Measurements from ENCODE around the gene ABCB1. TPM values are rescaled to one million over a fixed set of nuclear protein-coding genes. Genes with fewer than 3 reads are reported as not detected.
A peak's percentile ranks its signal among the peaks of the same experiment; 100 is the strongest.

Gene ABCB1
- total and polyA plus RNA-seq, 2 of the 13 experiments (the other 11 are each of a cell fraction or from before 2014, with no cell fraction given) = 42.8 to 52.6 TPM

DNA sequence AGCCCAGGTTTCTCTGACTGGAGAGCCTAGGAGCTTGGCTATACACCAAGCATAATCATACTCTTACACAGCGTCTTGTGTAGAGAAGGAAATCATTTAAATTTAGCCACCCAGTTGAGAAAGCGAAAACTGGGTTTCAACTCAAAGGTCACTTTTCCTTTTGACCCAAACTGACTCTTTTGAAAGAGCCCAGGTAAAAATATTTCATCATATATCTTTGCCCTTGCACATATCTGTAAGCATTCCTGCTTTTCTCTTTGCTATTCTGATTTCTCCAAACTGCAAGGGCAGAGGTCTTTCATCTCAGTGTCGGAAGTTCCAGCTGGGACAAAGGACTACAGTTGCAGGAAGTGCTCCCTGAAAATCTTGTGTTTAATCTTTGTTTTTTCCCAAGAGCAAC is 103.2 kb downstream of the ABCB1 start (continued):
- TF ChIP-seq MLXIP (CRISPR knock-in tag; IDR thresholded peaks at IDR 0.05; ENCODE audit: borderline replicate concordance) (no peak), IRF1 (CRISPR knock-in tag; IDR thresholded peaks at IDR 0.05; ENCODE audit: low read depth) (no peak), ZKSCAN8 (CRISPR knock-in tag; IDR thresholded peaks at IDR 0.05; ENCODE audit: borderline replicate concordance) (no peak), ZNF274 (CRISPR knock-in tag; IDR thresholded peaks at IDR 0.05) (no peak), ZNF350 (CRISPR knock-in tag; IDR thresholded peaks at IDR 0.05; ENCODE audit: borderline replicate concordance, low read depth) (no peak), ZNF558 (CRISPR knock-in tag; IDR thresholded peaks at IDR 0.05; ENCODE audit: borderline replicate concordance) (no peak), ZNF407 (CRISPR knock-in tag; IDR thresholded peaks at IDR 0.05; ENCODE audit: not compliant biosample characterization) (no peak), MED1 (CRISPR knock-in tag; IDR thresholded peaks at IDR 0.05) (peak; percentile 48; the same call in 1 of the 2 replicates), ZNF484 (CRISPR knock-in tag; IDR thresholded peaks at IDR 0.05; ENCODE audit: borderline replicate concordance, low read depth) (no peak), HOMEZ (CRISPR knock-in tag; IDR thresholded peaks at IDR 0.05; ENCODE audit: low read depth) (peak; percentile 50), THAP11 (CRISPR knock-in tag; IDR thresholded peaks at IDR 0.05) (peak; percentile 43; the same call in 1 of the 2 replicates), AKAP8 (CRISPR knock-in tag; IDR thresholded peaks at IDR 0.05) (no peak), ZBTB25 (CRISPR knock-in tag; IDR thresholded peaks at IDR 0.05) (no peak)
